ENCODE data around the gene NBPF6.
A peak's percentile ranks its signal among the peaks of the same experiment; 100 is the strongest.
"Not testable (repeated sequence)": the region's sequence is repeated elsewhere in the genome, so short reads cannot be mapped to it uniquely, and the experiment has no call there.

NBPF6 gene

GRCh38 chr1:108505763-108506070 lies 55.6 kb downstream of the NBPF6 start:
- no peak overlapping the region for H3K9ac ChIP-seq
- H3K27ac ChIP-seq: no peak overlapping the region
- no peaks in the 10 kb centered on the region for H3K9me3 ChIP-seq (ENCODE audit: control insufficient read depth, low read length)
- H3K36me3 ChIP-seq (ENCODE audit: control insufficient read depth, insufficient read depth, low read length): no peaks in the 10 kb centered on the region
- TF ChIP-seq CTCF (IDR thresholded peaks at IDR 0.05): no peak
- no peak overlapping the region for H3K4me2 ChIP-seq (ENCODE audit: low read length)
- H3K27me3 ChIP-seq (ENCODE audit: control insufficient read depth, insufficient read depth, low read length): no peaks in the 10 kb centered on the region
- no peak overlapping the region for H3K4me3 ChIP-seq (ENCODE audit: low read depth, low read length)
- H3K79me2 ChIP-seq: no peaks in the 10 kb centered on the region
- H3K4me1 ChIP-seq: no peaks in the 10 kb centered on the region
- H2AFZ ChIP-seq: no peak overlapping the region

GRCh38 chr1:108511764-108512163 lies 61.6 kb downstream of the NBPF6 start:
- H2AFZ ChIP-seq: no peak overlapping the region
- H3K9ac ChIP-seq: no peak overlapping the region
- H3K36me3 ChIP-seq (ENCODE audit: control insufficient read depth, insufficient read depth, low read length): no peaks in the 10 kb centered on the region
- no peak overlapping the region for H3K4me3 ChIP-seq (ENCODE audit: low read depth, low read length)
- no peak overlapping the region for H3K27ac ChIP-seq
- no peaks in the 10 kb centered on the region for H3K27me3 ChIP-seq (ENCODE audit: control insufficient read depth, insufficient read depth, low read length)
- H3K4me2 ChIP-seq (ENCODE audit: low read length): no peak overlapping the region
- TF ChIP-seq CTCF (IDR thresholded peaks at IDR 0.05): no peak
- H3K79me2 ChIP-seq: no peaks in the 10 kb centered on the region
- no peaks in the 10 kb centered on the region for H3K9me3 ChIP-seq (ENCODE audit: control insufficient read depth, low read length)
- peaks cover 3% of the 10 kb centered on the region for H3K4me1 ChIP-seq

GRCh38 chr1:108512239-108513043 lies 62.3 kb downstream of the NBPF6 start:
- Histone ChIP-seq H3K9me3 (ENCODE audit: control insufficient read depth, low read length) (no peaks in the 10 kb centered on the region), H3K4me1 (peaks cover 3% of the 10 kb centered on the region), H3K27ac (no peak overlapping the region), H2AFZ (no peak overlapping the region), H3K9ac (no peak overlapping the region), H3K4me3 (ENCODE audit: low read depth, low read length) (no peak overlapping the region), H3K4me2 (ENCODE audit: low read length) (no peak overlapping the region), H3K27me3 (ENCODE audit: control insufficient read depth, insufficient read depth, low read length) (no peaks in the 10 kb centered on the region), H3K36me3 (ENCODE audit: control insufficient read depth, insufficient read depth, low read length) (no peaks in the 10 kb centered on the region), H3K79me2 (no peaks in the 10 kb centered on the region)
- TF ChIP-seq CTCF (IDR thresholded peaks at IDR 0.05): peak; percentile 69

- H3K4me3 ChIP-seq (ENCODE audit: low read depth, low read length): no peak overlapping the region
- H2AFZ ChIP-seq: no peak overlapping the region
- H3K36me3 ChIP-seq (ENCODE audit: control insufficient read depth, insufficient read depth, low read length): no peaks in the 10 kb centered on the region
- no peak overlapping the region for H3K4me2 ChIP-seq (ENCODE audit: low read length)
- peaks cover 3% of the 10 kb centered on the region for H3K4me1 ChIP-seq
- no peaks in the 10 kb centered on the region for H3K79me2 ChIP-seq
- no peaks in the 10 kb centered on the region for H3K9me3 ChIP-seq (ENCODE audit: control insufficient read depth, low read length)
- H3K9ac ChIP-seq: no peak overlapping the region
- no peak overlapping the region for H3K27ac ChIP-seq
- no peaks in the 10 kb centered on the region for H3K27me3 ChIP-seq (ENCODE audit: control insufficient read depth, insufficient read depth, low read length)
- no peak for TF ChIP-seq CTCF (IDR thresholded peaks at IDR 0.05)
Observed at GRCh38 chr1:108513044-108513415, 62.9 kb downstream of the NBPF6 start.

GRCh38 chr1:108513914-108514313 lies 63.8 kb downstream of the NBPF6 start:
- not testable (repeated sequence) for H3K27ac ChIP-seq; H3K9ac ChIP-seq; H3K4me2 ChIP-seq (ENCODE audit: low read length); H3K36me3 ChIP-seq (ENCODE audit: control insufficient read depth, insufficient read depth, low read length); H3K79me2 ChIP-seq; H3K27me3 ChIP-seq (ENCODE audit: control insufficient read depth, insufficient read depth, low read length); H3K4me3 ChIP-seq (ENCODE audit: low read depth, low read length); H2AFZ ChIP-seq; H3K9me3 ChIP-seq (ENCODE audit: control insufficient read depth, low read length); H3K4me1 ChIP-seq

- H3K27me3 ChIP-seq (ENCODE audit: control insufficient read depth, insufficient read depth, low read length); H2AFZ ChIP-seq; H3K79me2 ChIP-seq; H3K4me3 ChIP-seq (ENCODE audit: low read depth, low read length); H3K4me2 ChIP-seq (ENCODE audit: low read length); H3K4me1 ChIP-seq; H3K9ac ChIP-seq; H3K27ac ChIP-seq; H3K36me3 ChIP-seq (ENCODE audit: control insufficient read depth, insufficient read depth, low read length); H3K9me3 ChIP-seq (ENCODE audit: control insufficient read depth, low read length): not testable (repeated sequence)
Observed at GRCh38 chr1:108517301-108517897, 67.3 kb downstream of the NBPF6 start.
